NCI-H1694 (cell line): ENCODE results near the gene KCNA3.

ENCODE experiments used
- DNase-seq: peaks from one replicate; lab custom pipeline; 2025; lab: John Stamatoyannopoulos, UW

Gene KCNA3

GRCh38 chr1:110674337-110675059 lies at the start of gene KCNA3:
Gene KCNA3, minus strand, starts transcription at chr1:110674940. Its CDS starts 131 bp downstream, at chr1:110674809.
- DNase-seq = peak; percentile 39

GRCh38 chr1:110722807-110723206 lies 48.1 kb upstream of the KCNA3 start:
- DNase-seq = no peak

GRCh38 chr1:110719908-110720307 lies 45.2 kb upstream of the KCNA3 start:
- no peak for DNase-seq

GRCh38 chr1:110718452-110718851 lies 43.7 kb upstream of the KCNA3 start:
- no peak for DNase-seq

GRCh38 chr1:110717179-110717578 lies 42.4 kb upstream of the KCNA3 start:
- no peak for DNase-seq

GRCh38 chr1:110714374-110714995 lies 39.7 kb upstream of the KCNA3 start:
- DNase-seq = no peak

- DNase-seq = no peak
These were observed 38.5 kb upstream of the KCNA3 start for GRCh38 chr1:110713221-110713620.

- no peak for DNase-seq
These were observed 35.6 kb upstream of the KCNA3 start for GRCh38 chr1:110710314-110710713.

GRCh38 chr1:110708974-110709440 lies 34.3 kb upstream of the KCNA3 start:
- no peak for DNase-seq

GRCh38 chr1:110707232-110707631 lies 32.5 kb upstream of the KCNA3 start:
- DNase-seq = no peak

- no peak for DNase-seq
These were observed 31.9 kb upstream of the KCNA3 start for GRCh38 chr1:110706621-110707020.

- DNase-seq = no peak
These were observed 27.5 kb upstream of the KCNA3 start for GRCh38 chr1:110702260-110702659.

GRCh38 chr1:110700767-110701166 lies 26.0 kb upstream of the KCNA3 start:
- DNase-seq = no peak

GRCh38 chr1:110697606-110698005 lies 22.9 kb upstream of the KCNA3 start:
- DNase-seq = no peak

GRCh38 chr1:110696818-110697217 lies 22.1 kb upstream of the KCNA3 start:
- DNase-seq = no peak

- no peak for DNase-seq
These were observed 16.1 kb upstream of the KCNA3 start for GRCh38 chr1:110690709-110691365.

- no peak for DNase-seq
These were observed 15.1 kb upstream of the KCNA3 start for GRCh38 chr1:110689868-110690267.

GRCh38 chr1:110688514-110688913 lies 13.8 kb upstream of the KCNA3 start:
- no peak for DNase-seq

- DNase-seq = no peak
These were observed 12.5 kb upstream of the KCNA3 start for GRCh38 chr1:110687250-110687649.

GRCh38 chr1:110686188-110686587 lies 11.4 kb upstream of the KCNA3 start:
- no peak for DNase-seq

- no peak for DNase-seq
These were observed 9.8 kb upstream of the KCNA3 start for GRCh38 chr1:110684491-110684890.

- no peak for DNase-seq
These were observed 8.2 kb upstream of the KCNA3 start for GRCh38 chr1:110682898-110683297.
